ENCODE measurements around the gene SYNPO2.

DNA sequence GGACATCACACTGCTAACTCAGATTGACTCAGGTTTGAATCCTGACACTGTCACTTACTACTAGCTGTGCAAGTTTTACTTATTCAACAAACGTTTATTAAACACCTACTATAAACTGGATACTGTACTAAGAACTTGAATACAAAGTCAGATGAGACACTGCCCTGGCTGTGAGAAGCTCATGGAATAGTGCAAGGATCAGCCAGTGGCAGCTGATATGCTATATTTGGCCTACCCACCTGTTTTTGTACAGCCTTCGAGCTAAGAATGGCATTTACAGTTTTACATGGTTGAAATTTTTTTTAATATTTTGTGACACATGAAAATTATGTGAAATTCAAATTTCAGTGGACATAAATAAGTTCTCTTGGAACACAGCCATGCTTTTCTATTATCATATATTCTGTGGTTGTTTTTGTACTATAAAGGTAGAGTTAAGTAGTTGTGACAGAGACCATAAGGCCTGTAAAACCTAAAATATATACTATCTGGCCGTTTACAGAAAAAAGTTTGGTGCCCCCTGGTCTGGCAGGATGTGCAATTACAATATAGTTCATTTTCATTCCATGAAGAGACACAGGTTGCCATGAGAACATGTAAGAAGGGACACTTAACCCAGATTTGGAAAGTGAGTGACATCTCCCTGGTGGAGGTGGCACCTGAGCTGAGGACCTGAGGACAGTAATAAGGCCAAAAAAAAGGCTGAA is 49.3 kb upstream of the SYNPO2 start:
- TF ChIP-seq, protein P1, sequence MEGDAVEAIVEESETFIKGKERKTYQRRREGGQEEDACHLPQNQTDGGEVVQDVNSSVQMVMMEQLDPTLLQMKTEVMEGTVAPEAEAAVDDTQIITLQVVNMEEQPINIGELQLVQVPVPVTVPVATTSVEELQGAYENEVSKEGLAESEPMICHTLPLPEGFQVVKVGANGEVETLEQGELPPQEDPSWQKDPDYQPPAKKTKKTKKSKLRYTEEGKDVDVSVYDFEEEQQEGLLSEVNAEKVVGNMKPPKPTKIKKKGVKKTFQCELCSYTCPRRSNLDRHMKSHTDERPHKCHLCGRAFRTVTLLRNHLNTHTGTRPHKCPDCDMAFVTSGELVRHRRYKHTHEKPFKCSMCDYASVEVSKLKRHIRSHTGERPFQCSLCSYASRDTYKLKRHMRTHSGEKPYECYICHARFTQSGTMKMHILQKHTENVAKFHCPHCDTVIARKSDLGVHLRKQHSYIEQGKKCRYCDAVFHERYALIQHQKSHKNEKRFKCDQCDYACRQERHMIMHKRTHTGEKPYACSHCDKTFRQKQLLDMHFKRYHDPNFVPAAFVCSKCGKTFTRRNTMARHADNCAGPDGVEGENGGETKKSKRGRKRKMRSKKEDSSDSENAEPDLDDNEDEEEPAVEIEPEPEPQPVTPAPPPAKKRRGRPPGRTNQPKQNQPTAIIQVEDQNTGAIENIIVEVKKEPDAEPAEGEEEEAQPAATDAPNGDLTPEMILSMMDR (IDR thresholded peaks at IDR 0.05), result no peak
- TF ChIP-seq, protein P2, sequence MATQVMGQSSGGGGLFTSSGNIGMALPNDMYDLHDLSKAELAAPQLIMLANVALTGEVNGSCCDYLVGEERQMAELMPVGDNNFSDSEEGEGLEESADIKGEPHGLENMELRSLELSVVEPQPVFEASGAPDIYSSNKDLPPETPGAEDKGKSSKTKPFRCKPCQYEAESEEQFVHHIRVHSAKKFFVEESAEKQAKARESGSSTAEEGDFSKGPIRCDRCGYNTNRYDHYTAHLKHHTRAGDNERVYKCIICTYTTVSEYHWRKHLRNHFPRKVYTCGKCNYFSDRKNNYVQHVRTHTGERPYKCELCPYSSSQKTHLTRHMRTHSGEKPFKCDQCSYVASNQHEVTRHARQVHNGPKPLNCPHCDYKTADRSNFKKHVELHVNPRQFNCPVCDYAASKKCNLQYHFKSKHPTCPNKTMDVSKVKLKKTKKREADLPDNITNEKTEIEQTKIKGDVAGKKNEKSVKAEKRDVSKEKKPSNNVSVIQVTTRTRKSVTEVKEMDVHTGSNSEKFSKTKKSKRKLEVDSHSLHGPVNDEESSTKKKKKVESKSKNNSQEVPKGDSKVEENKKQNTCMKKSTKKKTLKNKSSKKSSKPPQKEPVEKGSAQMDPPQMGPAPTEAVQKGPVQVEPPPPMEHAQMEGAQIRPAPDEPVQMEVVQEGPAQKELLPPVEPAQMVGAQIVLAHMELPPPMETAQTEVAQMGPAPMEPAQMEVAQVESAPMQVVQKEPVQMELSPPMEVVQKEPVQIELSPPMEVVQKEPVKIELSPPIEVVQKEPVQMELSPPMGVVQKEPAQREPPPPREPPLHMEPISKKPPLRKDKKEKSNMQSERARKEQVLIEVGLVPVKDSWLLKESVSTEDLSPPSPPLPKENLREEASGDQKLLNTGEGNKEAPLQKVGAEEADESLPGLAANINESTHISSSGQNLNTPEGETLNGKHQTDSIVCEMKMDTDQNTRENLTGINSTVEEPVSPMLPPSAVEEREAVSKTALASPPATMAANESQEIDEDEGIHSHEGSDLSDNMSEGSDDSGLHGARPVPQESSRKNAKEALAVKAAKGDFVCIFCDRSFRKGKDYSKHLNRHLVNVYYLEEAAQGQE (IDR thresholded peaks at IDR 0.05; ENCODE audit: insufficient read depth in 1 of 2, low read depth in 2 of 2, low read length in 1 of 2), result no peak
- no peak for TF ChIP-seq POLR2AphosphoS5 (IDR thresholded peaks at IDR 0.05; ENCODE audit: low read depth, low read length)
